Fibroblast of villous mesenchyme (primary cell): Measurements from ENCODE around the gene FBXO40. TPM values are rescaled to one million over a fixed set of nuclear protein-coding genes. Genes with fewer than 3 reads are reported as not detected.
A peak's percentile ranks its signal among the peaks of the same experiment; 100 is the strongest.
"Not testable (repeated sequence)": the region's sequence is repeated elsewhere in the genome, so short reads cannot be mapped to it uniquely, and the experiment has no call there.

Experiments
- DNase-seq: peaks from one replicate; pipeline ENCODE4 v3.0.0-alpha.2; 2010; ENCODE audit warnings: low read depth
- H3K4me3 ChIP-seq: 2 replicates; pipeline ENCODE4 v1.5.1; 2011; ENCODE audit warnings: low read depth, mild to moderate bottlenecking, low read length
- CTCF ChIP-seq: IDR thresholded peaks from 2 replicates; pipeline ENCODE4 v1.5.1; 2012; ENCODE audit warnings: low read depth, mild to moderate bottlenecking, low read length; ENCODE audit not compliant: insufficient read depth
- total RNA-seq: library from RNA; depleted of rRNA; stranded (reverse); fragments of >200 nt; gene quantifications from 2 replicates; pipeline ENCODE4 v1.2.3, GENCODE V29; 2012

The FBXO40 gene
- total RNA-seq, 1 donor, result not detected

- TF ChIP-seq CTCF, result no peak
- DNase-seq, result no peak
- H3K4me3 ChIP-seq, result no peak overlapping the region
Measured at GRCh38 chr3:121557426-121557934, 35.7 kb upstream of the FBXO40 start.

GRCh38 chr3:121562148-121562547 is 31.0 kb upstream of the FBXO40 start:
- no peak for DNase-seq
- TF ChIP-seq CTCF, result no peak
- H3K4me3 ChIP-seq, result no peak overlapping the region

- H3K4me3 ChIP-seq, result no peak overlapping the region
- DNase-seq, result no peak
- no peak for TF ChIP-seq CTCF
Measured at GRCh38 chr3:121566773-121567172, 26.4 kb upstream of the FBXO40 start.

- no peak for TF ChIP-seq CTCF
- no peak within 1 kb of the TSS for H3K4me3 ChIP-seq
- no peak for DNase-seq
Measured at GRCh38 chr3:121567649-121568048, 25.5 kb upstream of the FBXO40 start, which contains the start of gene ARGFX. TSS of gene ARGFX (plus strand) at chr3:121567949. CDS start at chr3:121570714, 2,765 bp downstream.

- TF ChIP-seq CTCF, result no peak
- peak; percentile 10 for DNase-seq
Measured at GRCh38 chr3:121574449-121574848, 18.7 kb upstream of the FBXO40 start.

GRCh38 chr3:121581691-121582090 is 11.5 kb upstream of the FBXO40 start:
- no peak for DNase-seq
- no peak overlapping the region for H3K4me3 ChIP-seq
- TF ChIP-seq CTCF, result no peak

More at GRCh38 chr3:121574449-121574848, 18.7 kb upstream of the FBXO40 start:
- H3K4me3 ChIP-seq, result no peak overlapping the region

GRCh38 chr3:121584418-121584817 is 8.8 kb upstream of the FBXO40 start:
- no peak for TF ChIP-seq CTCF
- no peak overlapping the region for H3K4me3 ChIP-seq
- no peak for DNase-seq

- not testable (repeated sequence) for DNase-seq, H3K4me3 ChIP-seq
Measured at GRCh38 chr3:121593806-121594205, 627 bp downstream of the FBXO40 start.
